ENCODE results near the gene FOXE1.

The FOXE1 gene

DNA sequence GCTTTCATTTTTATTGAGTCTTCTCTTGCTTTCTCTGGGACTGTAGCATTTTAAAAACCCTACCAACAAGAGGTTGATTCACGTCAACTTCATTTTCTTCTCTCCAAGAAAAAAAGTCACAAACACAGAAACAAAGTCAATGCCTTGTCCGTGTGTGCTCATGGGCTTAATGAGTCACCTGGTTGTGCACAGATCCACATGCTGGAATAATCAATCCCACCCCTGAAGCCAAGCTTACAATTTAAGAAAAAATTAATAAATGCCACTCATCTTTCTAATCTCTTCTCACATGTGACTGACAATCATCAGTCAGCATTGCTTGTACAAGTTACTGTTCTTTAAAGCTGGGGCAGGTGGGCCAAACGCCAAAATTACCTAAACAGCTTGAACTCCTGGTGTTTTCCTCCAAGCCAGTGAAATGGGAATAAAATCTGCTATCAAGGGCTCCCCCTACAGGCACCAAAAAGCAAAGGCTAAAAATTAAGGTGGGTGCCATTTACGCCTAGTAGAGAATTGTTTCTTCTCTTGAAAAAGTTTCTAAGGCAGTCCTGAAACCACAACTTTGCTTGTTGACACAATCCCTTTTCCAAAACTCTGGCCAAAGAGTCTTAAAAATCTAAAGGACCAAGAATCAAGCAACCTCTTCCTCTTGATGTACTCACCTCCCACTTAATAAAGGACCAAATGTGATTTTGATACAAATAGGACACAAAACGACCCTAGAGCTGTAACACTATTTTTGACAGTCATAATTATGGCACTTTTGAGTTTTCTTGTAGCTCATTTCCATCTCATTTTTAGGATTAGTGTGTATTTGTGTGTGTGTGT is 47.9 kb downstream of the FOXE1 start:
- no peak overlapping the region for H3K4me3 ChIP-seq (replicated peaks in 1 of 2; ENCODE audit: low read depth in 2 of 2, low read length in 2 of 2)
- peak; percentile 73 to 75 for DNase-seq (ENCODE audit: low read depth in 2 of 2)
- TF ChIP-seq CTCF (IDR thresholded peaks at IDR 0.05; ENCODE audit: low read depth, low read length): peak; percentile 79

DNA sequence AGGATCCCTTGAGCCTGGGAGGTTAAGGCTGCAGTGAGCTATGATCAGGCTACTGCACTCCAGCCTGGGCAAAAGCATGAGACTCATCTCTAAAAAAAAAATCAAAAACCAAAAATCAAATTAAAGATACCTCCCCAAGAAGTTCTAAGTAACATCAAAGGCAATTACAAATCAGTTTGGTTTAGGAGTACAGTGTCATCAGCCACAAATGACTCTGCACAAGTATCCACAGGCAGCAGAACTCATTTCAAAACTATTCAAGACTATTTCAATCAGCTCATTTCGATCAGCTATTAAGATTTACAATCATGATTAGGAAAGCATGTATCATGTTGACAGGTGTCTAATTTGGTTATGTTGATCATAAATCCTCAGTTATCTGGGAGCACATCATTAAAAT is 50.2 kb downstream of the FOXE1 start:
- no peak for DNase-seq (ENCODE audit: low read depth in 2 of 2)
- no peak overlapping the region for H3K4me3 ChIP-seq (replicated peaks in 1 of 2; ENCODE audit: low read depth in 2 of 2, low read length in 2 of 2)
- TF ChIP-seq CTCF (IDR thresholded peaks at IDR 0.05; ENCODE audit: low read depth, low read length): no peak

DNA sequence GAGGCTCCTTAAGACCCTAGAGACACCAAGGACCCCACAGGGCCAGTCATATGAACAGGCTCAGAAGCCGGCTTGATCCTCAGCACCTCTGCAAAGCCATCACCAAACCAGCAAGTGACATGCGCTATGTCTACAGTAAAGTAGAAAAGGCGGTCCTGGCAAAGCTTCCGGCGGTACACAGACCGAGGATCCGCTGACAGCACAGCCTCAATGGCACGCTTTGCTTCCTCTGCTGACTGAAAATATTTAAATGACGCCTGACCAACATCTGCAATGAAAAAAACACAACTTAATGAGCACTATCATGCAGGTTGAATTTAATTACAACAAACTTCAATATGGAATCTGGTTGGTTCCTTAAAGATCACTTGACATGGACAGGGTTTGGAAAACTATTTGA is 51.7 kb downstream of the FOXE1 start:
- DNase-seq (ENCODE audit: low read depth in 2 of 2): no peak
- TF ChIP-seq CTCF (IDR thresholded peaks at IDR 0.05; ENCODE audit: low read depth, low read length): no peak
- no peak overlapping the region for H3K4me3 ChIP-seq (replicated peaks in 1 of 2; ENCODE audit: low read depth in 2 of 2, low read length in 2 of 2)

DNA sequence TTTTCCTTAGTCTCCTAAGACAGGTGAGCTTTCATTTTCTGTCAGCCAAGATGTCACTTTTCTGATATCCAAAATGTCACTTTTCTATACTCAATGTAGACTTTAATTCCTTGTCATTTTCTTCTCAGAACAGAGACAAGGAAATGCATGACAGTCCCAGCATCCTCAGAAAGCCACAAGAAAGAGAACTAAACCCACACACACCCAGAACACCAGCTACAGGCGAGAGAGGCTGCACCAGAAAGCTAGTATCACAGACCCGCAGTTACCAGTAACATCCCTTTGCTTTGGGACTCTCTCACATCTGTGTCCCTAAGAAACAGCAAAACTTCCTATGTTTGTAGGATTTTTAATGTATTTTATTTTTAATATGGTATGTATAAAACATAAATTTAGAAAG is 52.2 kb downstream of the FOXE1 start:
- DNase-seq (ENCODE audit: low read depth in 2 of 2): no peak
- H3K4me3 ChIP-seq (replicated peaks in 1 of 2; ENCODE audit: low read depth in 2 of 2, low read length in 2 of 2): no peak overlapping the region
- no peak for TF ChIP-seq CTCF (IDR thresholded peaks at IDR 0.05; ENCODE audit: low read depth, low read length)
